ENCODE results near the gene ARMC10.
"Not testable (repeated sequence)": the region's sequence is repeated elsewhere in the genome, so short reads cannot be mapped to it uniquely, and the experiment has no call there.

The ARMC10 gene

GRCh38 chr7:103074519-103075336 is at the start of gene ARMC10, which contains the start of gene FBXL13:
Gene ARMC10, plus strand, starts transcription at chr7:103075140. Its CDS starts 133 bp downstream, at chr7:103075273.
Gene FBXL13, minus strand, starts transcription at chr7:103074796.
- DNase-seq, result peak; percentile 89

DNA sequence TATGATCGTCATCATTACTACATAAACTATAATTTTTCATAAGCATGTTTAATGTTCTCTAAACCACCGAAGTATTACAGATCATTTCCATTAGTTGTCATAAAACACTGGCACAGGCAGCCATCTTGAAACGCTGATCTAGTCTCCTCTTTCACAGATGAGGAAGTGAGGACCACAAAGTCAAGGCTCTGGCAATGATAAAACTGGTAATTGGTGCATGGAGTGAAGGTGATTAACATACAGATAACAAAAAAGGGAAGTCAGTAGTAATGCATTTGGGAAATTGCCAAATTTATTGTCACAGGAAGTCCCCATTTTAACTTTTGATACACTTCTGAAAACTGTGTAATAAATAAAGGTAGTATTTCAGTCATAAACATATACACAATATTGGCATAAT is 49.6 kb upstream of the ARMC10 start:
- no peak for DNase-seq

DNA sequence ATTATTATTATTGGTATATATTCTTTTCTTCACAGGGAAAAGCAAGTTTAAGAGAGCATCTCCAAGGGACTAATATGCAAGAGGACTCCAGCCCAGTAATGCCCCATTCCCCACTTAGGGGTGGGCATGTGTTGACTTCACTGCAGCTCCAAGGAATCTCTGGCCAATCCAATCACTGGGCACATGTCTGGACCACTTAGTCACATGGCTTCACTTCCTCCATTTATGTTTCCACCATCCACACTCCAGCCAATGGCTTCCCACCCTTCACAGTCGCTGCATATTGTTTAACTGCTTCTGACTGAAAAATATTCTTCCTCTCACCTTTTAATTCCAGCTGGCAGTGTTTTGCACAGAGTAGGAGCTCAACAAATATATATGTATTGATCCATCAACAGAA is 43.9 kb upstream of the ARMC10 start:
- DNase-seq, result no peak

DNA sequence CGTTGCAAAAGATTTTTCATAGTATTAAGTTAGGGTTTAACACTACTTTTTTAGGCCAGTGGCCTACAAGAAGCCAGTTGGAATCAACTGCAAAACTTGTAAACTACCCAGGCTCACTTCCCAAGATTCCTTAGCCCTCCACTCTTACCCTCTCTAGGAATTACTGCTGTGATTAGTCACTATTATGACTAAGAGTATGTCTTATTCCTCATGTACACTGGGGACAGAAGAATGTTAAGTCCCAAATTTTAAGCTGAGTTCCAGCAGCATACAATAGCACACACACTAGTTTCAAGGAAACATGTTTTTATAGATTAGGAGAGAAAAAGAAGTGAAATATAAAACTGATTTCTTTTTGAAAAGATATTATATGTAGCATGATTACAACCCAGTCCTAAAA is 43.2 kb upstream of the ARMC10 start:
- no peak for DNase-seq

- DNase-seq, result not testable (repeated sequence)
Observed at GRCh38 chr7:103034318-103034717, 40.6 kb upstream of the ARMC10 start.

- DNase-seq, result no peak
Observed at GRCh38 chr7:103037476-103037822, 37.5 kb upstream of the ARMC10 start.

GRCh38 chr7:103037823-103038739 is 36.9 kb upstream of the ARMC10 start:
- not testable (repeated sequence) for DNase-seq

GRCh38 chr7:103041815-103042214 is 33.1 kb upstream of the ARMC10 start:
- DNase-seq, result not testable (repeated sequence)

GRCh38 chr7:103048833-103049232 is 26.1 kb upstream of the ARMC10 start:
- DNase-seq, result no peak

- DNase-seq, result no peak
Observed at GRCh38 chr7:103051519-103051918, 23.4 kb upstream of the ARMC10 start.

DNA sequence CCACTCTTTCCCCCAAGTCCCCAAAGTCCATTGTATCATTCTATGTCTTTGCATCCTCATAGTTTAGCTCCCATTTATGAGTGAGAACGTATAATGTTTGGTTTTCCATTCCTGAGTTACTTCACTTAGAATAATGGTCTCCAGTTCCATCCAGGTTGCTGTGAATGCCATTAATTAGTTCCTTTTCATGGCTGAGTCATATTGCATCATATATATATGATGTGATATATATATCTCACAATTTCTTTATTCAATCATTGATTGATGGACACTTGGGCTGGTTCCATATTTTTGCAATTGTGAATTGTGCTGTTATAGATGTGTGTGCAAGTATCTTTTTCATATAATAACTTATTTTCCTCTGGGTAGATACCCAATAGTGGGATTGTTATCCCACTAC is 18.9 kb upstream of the ARMC10 start:
- DNase-seq, result not testable (repeated sequence)

- DNase-seq, result no peak
Observed at GRCh38 chr7:103058122-103058521, 16.8 kb upstream of the ARMC10 start.

DNA sequence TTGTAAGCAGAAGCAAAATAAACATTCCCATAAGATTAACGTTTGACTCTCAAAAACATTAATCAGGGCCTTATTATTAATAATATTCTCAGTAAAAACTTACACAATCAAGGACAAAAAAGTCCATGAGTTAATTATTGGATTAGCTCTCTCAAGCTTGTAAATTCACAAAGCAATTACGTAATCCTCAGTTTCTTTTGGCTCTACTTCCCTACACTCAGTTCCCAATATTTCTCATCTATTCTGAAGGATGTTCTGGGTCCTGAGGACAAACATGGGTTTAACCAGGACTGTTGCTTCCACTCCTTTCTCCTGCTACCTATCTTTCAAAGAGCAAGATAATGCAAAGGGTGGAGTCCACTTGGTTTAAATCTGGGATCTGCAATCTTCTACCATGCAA is 15.5 kb upstream of the ARMC10 start:
- DNase-seq, result no peak

- no peak for DNase-seq
Observed at GRCh38 chr7:103063895-103064294, 11.0 kb upstream of the ARMC10 start.

DNA sequence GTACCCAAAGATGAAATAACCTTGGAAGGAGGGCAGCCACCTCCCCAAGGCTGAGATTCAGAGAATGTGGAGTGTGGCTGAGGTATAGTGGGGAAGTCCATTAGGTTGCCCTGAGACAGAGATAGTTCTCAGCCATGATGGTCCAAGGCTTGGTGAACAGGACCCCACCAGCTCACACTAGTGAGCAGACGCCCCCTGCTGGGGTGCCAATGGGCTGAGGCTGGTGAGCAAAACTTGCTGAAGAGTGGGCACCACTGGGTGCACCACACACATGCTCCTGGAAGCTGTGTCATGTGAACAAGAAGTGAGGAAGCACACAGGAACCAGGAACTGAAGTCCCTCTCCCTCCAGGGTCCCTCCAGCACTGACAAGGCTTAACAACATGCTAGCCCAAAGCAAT is 9.3 kb upstream of the ARMC10 start:
- peak; percentile 25 for DNase-seq

GRCh38 chr7:103068414-103069403 is 6.2 kb upstream of the ARMC10 start:
- DNase-seq, result no peak

DNA sequence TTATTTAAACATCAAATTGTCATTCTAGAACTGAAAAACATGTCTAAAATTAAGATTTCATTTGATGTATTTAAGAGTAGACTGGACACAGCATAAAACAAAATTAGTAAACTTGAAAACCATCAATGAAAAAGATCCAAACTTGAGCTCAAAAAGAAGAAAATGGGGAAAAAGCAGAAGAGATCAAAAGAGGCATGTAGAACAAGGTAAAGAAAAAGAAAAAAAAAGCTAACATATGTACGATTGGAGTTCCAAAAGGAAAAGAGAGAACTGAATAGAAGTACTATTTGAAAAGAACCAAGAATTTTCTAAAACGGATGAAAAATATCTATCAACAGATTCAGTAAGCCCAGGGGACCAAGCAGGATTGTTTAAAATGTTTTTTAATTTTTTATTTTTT is 3.9 kb upstream of the ARMC10 start:
- no peak for DNase-seq

- DNase-seq, result no peak
Observed at GRCh38 chr7:103073989-103074518, 886 bp upstream of the ARMC10 start.

DNA sequence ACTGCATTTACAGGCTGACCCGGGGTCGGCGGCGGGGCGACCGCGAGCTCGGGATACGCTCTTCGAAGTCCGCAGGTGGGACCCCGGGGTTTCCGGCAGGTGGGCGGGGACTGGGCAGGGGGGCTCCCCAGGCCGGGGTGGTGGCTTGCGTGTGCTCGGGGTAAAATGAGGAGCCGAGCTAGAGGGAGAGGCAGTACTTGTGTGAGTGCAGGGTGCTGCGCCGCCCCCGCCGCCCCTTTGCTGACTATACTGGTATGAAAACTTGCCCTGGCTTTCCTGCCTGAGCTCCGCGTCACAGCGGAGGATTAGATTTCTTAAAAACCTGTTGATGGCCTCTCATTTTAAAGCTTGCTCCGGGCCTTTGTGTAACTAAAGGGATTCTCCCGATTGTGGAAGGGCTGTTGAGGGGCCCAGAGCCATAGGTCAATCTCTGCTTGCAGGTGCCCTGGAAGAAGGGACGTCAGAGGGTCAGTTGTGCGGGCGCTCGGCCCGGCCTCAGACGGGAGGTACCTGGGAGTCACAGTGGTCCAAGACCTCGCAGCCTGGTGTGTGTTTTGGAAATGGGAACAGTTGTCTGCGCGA is 488 bp downstream of the ARMC10 start:
- DNase-seq, result peak; percentile 78

DNA sequence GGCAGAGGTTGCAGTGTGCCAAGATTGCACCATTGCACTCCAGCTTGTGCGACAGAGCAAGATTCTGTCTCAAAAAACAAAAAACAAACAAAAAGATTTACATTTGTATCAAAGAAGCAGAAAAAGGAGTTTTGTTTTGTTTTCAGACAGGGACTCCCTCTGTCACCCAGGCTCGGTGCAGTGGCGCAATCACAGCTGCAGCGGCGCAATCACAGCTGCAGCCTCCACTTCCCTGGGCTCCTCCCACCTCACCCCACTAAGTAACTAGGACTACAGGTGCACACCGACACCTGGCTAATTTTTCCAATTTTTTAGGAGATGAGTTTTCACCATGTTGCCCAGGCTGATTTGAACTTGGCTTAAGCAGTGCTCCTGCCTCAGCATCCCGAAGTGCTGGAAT is 1.8 kb downstream of the ARMC10 start:
- no peak for DNase-seq

DNA sequence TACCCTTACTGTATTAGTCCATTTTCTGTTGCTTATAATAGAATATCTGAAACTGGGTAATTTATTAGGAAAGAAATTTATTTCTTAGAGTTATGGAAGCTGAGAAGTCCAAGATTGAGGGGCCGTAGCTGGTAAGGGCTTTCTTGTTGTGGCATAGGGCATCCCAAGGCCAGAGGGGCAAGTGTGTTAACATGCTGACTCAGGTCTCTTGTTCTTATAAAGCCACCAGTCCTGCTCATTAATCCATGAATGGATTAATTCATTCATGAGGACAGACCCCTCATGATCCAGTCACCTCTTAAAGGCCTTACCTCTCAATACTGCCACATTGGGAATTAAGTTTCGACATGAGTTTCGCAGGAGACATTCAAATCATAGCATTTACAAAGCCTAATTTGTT is 2.4 kb downstream of the ARMC10 start:
- DNase-seq, result no peak

DNA sequence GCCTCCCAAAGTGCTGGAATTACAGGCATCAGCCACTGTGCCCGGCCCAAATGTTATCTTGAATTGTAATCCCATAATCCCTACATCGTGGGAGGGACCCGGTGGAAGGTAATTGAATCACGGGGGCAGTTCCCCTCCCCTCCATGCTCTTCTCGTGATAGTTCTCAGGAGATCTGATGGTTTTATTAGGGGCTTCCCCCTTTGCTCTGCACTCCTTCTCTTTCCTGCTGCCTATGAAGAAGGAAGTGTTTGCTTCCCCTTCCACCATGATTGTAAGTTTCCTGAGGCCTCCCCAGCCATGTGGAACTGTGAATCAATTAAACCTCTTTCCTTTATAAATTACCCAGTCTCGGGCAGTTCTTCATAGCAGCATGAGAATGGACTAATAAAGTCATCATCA is 3.3 kb downstream of the ARMC10 start:
- not testable (repeated sequence) for DNase-seq

All from stimulated activated CD4-positive, alpha-beta T cell treated with anti-CD3 and anti-CD28 coated beads, Interleukin-12 subunit alpha, Interleukin-12 subunit beta, amount 100 ng/mL, for 4 hours (primary cell).